HG02678 (cell line): ENCODE measurements around the gene RNF113B.

Source experiments
- ATAC-seq: cut with Tn5 transposase; IDR thresholded peaks from one replicate; pipeline ENCODE4 v1.9.1; 2021; ENCODE audit warnings: mild to moderate bottlenecking, moderate library complexity; ENCODE audit not compliant: unreplicated experiment

The RNF113B gene

GRCh38 chr13:98176777-98177608, at the start of gene RNF113B:
RNF113B (minus strand) TSS chr13:98177269; CDS start chr13:98177236, 33 bp downstream.
- ATAC-seq: no peak

- no peak for ATAC-seq
These were observed 49.4 kb upstream of the RNF113B start for GRCh38 chr13:98226496-98226895.

DNA sequence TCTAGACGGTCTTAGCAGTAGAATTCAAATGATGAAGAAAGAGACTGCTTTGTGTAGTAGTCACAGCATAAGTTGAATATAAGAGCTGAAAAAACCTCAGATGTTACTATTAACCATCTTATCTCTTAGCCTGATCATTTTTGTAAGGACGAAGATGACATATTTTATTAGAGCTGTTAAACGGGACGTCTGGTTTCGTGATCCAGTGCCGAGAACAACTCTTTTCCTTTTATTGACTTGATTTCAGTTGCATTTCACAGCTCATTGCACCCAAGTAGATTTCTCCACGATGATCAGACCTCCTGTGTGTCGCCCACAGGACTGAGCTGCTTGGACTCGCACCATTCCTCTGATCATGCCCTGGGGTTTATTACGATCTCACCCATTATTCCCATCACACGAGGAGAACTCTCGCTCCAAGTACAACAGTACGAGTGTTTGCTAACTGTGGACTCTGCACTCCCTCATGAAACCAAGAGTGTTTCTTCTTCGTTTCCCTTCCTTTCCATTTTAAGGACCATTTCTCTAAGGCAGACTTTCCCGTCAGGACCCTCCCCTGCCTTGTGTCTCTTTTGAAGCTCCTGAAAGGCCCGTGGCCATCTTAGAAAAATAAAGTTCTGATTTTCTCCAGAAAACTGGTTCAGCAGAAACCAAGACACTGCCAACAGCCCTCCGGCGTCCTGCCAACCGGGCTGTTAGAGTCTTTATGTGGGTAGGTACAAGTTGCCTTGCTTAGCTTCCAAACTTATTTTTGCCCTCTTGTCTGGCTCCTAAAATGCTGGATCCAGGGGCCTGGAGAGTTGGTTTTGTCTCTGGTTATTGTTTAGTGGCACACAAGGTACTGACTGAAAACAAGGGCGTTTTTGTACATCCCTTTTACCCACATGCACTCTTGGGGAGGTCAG, 48.2 kb upstream of the RNF113B start:
- ATAC-seq: no peak

DNA sequence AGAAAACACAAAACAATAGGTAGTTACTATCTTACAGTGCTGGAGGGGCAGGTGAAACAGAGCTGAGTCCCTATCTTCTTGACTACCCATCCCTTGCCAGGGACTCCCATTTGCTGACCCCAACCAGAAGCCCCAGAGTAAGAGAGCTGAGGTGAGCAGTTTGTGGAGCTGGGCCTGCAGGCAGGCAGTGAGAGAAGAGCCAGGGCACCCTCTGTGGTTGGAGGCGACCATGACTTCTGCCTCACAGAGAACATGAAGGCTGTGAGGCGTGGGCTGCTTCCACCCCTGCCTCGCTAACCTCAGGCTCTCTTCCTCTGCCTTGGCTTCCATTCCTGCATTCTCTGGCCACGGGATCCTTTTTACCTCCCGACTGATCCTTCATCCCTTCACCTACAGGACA, 47.5 kb upstream of the RNF113B start:
- no peak for ATAC-seq

GRCh38 chr13:98223741-98224140, 46.7 kb upstream of the RNF113B start:
- ATAC-seq: no peak

DNA sequence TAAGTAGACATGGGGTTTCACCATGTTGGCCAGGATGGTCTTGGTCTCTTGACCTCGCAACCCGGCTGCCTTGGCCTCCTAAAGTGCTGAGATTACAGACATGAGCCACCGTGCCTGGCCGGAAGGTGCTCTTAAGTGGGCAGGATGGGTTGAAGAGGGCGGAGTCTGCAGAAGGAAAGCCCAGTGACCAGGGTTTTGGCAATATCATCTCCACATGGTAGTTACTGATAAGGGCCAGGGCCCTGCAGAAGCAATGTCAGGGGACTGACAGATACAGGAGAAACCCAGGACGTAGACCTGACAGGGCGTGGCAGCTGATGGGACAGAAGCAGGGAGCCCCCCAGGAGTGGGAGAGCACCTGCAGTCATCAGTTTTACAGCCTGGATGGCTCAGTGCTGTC, 45.7 kb upstream of the RNF113B start:
- no peak for ATAC-seq

- ATAC-seq: no peak
These were observed 45.0 kb upstream of the RNF113B start for GRCh38 chr13:98222081-98222554.

GRCh38 chr13:98221234-98221633, 44.2 kb upstream of the RNF113B start:
- no peak for ATAC-seq

DNA sequence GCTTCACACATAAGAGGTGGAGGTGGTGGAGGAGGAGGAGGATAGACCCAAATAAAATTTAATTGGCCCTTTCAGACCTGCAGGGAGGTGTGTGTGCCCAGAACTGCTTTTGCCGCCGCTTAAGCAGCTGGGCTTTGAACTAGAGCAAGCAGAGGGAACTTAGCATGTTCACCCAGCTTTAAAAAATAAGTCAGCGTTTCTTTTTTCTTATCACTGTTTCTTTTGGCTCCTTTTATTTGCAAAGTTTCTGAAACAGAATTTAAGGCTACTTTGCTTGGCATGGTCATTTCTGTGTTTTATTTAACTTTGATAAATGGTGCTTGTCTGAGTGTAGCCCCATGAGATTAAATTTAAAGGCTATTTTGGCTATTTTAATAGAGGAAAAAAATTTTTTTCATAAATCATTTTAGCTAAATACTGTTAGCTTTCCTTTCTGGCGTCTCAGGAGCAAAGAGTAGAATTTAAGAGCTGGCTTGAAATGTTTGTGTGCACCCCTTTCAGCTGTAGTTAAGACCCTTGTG, 43.3 kb upstream of the RNF113B start:
- ATAC-seq: no peak

GRCh38 chr13:98219685-98220084, 42.6 kb upstream of the RNF113B start:
- ATAC-seq: no peak

DNA sequence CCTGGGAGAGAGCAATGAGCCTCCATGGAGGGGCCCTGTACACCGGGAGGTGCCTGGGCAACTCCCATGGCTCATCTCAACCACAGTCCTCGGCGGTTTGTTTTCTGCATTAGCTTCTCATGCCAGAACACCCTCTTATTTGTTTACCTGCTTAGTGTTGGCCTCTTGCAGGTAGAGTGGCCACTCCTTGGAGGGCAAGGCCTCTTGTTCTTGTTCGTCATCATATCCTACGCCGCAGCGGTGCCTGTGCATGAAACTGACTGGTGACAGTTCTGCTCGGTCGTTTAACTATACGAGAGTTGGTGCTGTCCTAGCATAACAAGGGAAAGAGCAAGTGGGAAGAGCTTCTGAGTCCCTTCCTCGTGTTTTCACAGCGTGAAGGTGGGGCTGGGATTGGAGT, 40.5 kb upstream of the RNF113B start:
- ATAC-seq: no peak

DNA sequence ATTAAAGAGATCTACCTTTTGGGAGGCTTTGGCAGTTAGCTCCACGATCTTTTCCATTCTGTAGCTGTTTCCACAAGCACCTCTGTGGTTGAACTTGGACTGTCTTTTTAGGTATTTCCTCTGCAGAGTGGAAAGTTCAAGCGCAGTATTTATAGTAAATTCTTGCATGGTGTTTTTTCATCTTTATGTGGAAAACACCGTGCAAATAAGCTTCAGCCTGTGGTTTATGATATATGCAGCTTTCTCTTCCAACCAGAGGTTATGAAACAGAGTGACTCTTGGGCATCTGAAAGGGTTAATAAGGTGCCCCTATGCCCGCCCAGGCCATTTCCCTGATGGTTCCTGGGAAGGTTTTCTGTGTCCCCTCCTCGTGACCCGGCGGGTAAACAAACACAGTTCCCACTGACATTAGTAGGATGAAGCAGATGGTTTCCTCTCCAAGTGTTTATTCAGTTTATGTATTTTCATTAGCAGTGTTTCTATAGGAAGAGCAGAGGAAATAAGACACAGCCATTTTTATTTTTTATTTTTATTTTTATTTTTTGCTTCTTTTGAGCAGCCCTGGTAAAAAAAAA, 39.7 kb upstream of the RNF113B start:
- no peak for ATAC-seq

DNA sequence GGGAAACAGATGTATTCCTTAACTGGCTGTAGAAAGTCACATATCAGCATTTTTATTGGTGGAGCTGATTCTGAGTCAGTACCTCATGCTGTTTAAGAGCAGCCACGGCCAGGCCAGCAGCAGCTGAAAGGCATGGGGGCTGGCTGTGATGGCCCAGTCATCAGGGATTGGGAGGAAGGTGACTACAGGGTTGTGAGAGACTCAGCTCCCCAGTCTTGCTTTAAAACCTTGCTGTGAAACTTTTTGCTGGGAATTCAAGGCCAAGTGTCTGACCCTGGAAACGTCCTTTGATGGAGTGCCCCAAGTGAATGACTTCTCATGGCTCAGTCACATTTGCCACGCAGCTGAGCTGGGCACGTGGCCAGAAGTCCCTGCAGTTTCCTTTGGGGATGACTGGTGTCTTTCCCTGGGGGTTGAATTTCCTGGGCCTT, 39.1 kb upstream of the RNF113B start:
- ATAC-seq: no peak

DNA sequence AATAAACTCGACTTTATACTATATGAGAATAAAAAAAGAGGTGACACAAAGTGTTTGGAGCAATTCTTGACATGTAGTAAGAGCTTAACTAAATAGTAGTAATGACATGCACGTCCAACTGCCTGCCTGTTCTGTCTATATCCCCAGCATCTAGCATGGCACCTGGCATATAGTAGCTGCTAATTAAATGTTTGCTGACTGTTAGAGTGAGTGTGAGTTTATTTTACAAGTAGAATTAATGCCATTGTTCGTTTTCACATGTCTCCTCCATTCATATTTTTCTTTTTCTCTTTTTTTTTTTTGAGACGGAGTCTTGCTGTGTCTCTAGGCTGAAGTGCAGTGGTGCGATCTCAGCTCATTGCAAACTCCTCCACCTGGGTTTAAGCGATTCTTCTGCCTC, 38.4 kb upstream of the RNF113B start:
- no peak for ATAC-seq

DNA sequence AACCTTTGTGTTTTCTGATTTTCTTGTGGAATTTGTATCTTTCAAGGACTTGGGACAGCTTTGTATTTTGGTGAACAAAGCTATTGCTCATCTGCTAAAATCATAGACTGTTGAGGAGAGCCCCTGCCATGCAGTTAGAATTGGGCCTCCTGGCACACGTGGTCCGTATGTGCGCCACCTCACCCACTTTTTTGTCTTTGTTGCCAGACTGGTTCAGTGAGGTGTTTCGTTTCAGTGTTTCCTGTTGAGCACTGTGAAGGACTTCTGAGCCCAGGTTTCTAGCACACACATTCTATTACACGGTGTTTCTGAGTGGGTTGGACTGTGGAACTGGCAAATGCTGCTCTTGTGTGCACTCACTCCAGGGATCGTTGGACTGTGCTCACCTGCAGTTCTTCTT, 37.6 kb upstream of the RNF113B start:
- ATAC-seq: no peak

DNA sequence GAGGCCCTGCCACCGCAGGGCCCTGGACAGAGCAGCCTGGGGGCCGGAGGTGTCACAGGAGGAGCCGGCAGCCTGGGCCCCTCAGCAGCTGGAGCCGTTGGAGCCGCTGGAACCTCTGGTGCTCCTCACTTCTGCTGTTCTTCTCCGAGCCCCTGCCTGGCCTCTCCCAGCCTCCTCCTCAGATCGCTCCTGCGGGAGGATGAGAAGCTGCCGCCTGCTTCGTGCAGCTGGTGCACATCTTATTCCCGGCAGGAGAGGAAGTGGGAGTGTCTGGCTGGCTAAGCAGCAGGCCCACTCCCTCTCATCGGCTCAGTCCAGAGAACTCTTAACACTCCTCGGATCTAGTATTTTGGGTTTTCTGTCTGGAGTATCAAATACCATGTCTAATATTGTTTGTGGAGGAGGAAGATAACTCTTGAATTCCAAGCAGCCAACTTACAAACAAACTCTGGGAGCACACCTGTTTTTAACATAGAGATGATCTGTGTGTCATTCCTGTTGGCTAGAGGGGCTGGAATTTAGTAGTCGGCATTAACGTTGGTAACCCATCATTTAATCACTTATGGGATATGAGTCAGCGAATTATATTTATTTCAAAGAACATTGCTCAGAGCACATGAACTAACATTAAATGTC, 37.1 kb upstream of the RNF113B start:
- ATAC-seq: no peak

- ATAC-seq: no peak
These were observed 36.3 kb upstream of the RNF113B start for GRCh38 chr13:98213354-98213753.

GRCh38 chr13:98212763-98213162, 35.7 kb upstream of the RNF113B start:
- no peak for ATAC-seq

- ATAC-seq: no peak
These were observed 31.5 kb upstream of the RNF113B start for GRCh38 chr13:98208606-98209005.

- ATAC-seq: no peak
These were observed 30.3 kb upstream of the RNF113B start for GRCh38 chr13:98207416-98207815.

DNA sequence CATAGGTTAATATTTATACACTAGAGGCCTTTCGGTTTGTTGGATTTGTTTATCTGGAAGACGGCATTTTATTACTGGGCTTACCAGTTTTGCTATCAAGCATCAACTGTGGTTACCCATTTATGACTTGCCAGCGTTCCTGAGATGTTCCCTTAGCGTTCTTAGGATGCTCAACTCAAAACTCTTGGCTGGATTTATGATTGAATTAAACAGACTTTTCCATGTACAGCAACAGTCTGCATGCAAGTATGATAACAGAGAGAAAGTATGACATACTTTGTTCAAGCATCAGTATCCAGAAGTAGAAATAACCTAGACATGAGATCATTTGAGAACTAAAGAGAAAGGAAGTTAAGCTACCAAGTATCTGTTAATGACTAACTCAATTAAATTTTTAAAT, 29.9 kb upstream of the RNF113B start:
- ATAC-seq: no peak
